Stimulated activated CD4-positive, alpha-beta T cell treated with anti-CD3 and anti-CD28 coated beads, TNF-alpha, amount 100 ng/mL, for 48 hours (primary cell): ENCODE data around the gene TBC1D4.
A peak's percentile ranks its signal among the peaks of the same experiment; 100 is the strongest.

Experiments used
- DNase-seq, 3 donors: peaks; one replicate each; pipeline ENCODE4 v3.0.0-alpha.2; 2020; ENCODE audit warnings: low read depth in 3 of 3

The TBC1D4 gene

GRCh38 chr13:75482070-75482819, at the start of gene TBC1D4:
Gene TBC1D4, minus strand, starts transcription at chr13:75482169. Its CDS starts 402 bp downstream, at chr13:75481767.
- DNase-seq: peak in 2 of 3 donors; percentile 32 to 52

DNA sequence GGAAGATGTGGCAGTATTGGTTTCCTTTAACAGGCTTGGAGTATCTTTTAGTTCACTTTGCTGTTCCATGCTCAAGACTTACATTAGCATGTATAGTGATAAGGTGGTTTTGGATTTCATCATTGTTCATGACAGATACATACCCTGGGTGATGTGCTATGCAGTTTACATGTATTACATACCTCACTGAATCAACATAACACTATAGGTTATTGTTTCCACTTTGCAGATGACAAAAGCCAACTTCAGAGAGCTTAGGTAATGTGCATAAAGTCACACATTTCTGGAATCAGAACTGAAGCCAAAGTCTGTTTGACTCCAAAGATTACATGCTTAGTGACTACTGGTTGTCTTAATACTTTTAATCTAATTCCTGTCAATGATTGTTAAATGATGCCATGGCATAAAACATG, 48.6 kb upstream of the TBC1D4 start:
- no peak for DNase-seq

- no peak for DNase-seq
Measured at GRCh38 chr13:75521956-75522355, 40.0 kb upstream of the TBC1D4 start.

- no peak for DNase-seq
Measured at GRCh38 chr13:75518439-75519088, 36.6 kb upstream of the TBC1D4 start.

- no peak for DNase-seq
Measured at GRCh38 chr13:75514080-75514995, 32.4 kb upstream of the TBC1D4 start.

DNA sequence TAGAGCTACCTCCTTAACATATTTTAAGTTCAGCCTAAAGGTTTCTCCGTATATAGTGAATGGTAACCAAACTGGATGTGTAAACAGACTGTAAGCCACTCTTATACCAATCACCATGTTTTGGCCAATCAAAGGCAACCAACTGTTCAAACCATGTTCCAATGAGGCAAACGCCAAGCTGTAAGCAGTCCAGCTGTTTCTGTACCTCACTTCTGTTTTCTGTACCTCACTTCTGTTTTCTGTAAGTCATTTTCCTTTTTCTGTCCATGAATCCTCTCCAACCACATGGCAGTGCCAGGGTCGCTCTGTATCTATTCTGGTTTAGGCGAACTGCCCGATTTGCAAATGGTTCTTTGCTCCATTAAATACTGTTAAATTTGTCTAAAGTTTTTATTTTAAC, 31.3 kb upstream of the TBC1D4 start:
- DNase-seq: no peak

GRCh38 chr13:75512253-75512652, 30.3 kb upstream of the TBC1D4 start:
- no peak for DNase-seq

DNA sequence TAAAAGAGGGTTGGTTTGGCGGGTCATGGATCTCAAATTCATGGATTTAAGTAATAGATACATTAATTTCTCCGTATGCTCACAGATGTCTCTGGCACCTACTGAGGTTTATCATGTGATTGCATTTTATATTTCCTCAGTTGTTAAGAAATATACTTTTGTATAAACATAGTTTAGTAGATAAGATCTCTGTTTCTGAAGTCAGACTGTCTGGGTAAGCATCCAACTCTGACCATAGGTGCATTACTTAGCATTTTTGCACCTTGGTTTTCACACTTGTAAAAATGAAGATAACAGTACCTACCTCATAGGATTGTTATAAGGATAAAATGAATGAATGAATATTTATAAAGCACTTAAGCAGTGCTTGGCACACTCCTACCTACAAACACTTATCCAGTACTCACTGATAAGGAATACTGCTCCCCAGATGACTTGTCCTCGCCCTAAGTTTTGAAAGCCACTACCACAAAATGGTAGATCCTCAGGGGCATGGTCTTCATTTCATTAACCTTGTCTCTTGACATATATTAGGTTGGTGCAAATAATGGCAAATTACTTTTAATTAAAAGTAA, 29.2 kb upstream of the TBC1D4 start:
- no peak for DNase-seq

DNA sequence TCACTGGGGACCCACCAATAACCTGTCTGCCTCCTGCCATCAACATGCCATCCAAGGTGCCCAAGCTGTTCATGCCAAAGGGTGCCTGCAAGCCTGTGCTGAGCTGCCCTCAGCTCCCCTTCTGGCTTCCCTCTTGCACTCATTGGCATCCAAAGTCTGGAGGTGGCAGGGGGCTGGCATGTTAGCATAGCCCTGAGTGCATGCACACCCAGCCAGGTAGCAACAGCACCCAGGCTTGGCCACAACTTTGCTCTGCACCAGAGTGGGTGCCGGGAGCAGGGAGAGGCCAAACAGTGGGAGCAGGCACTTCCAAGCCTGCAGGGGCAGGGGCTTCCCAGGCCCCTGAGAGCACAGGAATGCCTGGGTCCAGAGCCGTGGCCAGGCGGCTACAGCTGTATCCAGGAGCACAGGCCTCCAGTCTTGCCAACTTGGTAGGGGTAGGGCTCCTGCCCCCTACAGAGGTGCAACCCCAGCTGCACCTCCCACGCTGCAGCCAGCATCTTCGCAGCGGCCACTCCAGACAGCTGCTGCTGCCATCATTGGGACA, 26.1 kb upstream of the TBC1D4 start:
- no peak for DNase-seq

GRCh38 chr13:75507027-75508001, 25.3 kb upstream of the TBC1D4 start:
- no peak for DNase-seq

DNA sequence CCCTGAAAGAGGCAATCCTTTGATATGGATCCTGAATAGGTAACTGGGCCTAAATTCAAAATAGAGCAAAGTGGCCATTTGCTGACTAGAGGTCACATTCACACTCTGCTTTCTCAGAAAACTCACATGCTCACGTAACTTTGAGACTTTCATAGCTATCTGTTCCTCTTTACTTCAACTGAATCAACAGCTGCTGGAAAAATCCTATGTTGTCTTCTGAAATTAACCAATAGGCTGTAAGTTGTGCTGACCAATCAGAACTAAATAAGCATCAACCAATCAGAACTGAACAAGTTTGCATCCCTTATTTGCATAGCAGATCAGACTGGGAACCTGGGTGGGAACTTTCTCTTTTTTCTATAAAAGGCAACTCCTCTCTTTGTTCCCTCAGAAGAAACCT, 24.0 kb upstream of the TBC1D4 start:
- DNase-seq: no peak

- DNase-seq: no peak
Measured at GRCh38 chr13:75505327-75505726, 23.4 kb upstream of the TBC1D4 start.

DNA sequence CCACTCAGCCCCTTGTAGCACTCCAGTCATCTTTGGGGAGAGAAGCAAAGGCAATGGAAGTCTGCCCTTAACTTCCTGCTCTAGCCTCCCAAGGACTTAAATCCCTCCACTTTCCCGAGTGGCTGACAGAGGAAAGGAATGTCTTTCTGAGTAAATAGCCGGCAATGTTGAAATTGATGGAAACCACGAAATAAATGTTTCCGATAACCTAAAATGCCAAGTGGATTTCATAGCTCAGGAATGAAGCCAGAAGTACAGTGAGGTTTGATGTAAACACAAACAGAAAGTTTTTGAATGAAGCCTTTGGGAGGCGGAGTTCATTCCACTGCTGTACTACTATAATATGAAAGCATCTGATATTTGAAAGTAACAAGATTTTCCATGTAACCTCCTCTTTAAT, 14.0 kb upstream of the TBC1D4 start:
- no peak for DNase-seq

- DNase-seq: no peak
Measured at GRCh38 chr13:75494491-75494890, 12.5 kb upstream of the TBC1D4 start.

- DNase-seq: no peak
Measured at GRCh38 chr13:75493156-75493555, 11.2 kb upstream of the TBC1D4 start.

DNA sequence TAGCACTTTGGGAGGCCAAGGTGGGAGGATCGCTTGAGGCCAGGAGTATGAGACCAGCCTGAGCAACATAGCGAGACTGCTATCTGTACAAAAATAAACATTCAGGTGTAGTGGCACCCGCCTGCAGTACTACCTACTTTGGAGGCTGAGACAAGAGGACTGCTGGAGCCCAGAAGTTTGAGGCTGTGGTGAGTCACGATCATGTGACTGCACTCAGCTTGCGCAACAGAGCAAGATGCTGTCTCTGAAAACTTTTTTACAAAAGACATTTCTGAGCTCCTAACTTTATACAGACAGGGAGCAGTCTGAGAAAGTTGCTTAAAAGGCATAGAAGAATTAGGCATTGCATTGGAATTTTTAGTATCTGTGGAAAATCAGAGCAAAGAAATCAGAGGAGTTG, 10.4 kb upstream of the TBC1D4 start:
- no peak for DNase-seq

- DNase-seq: no peak
Measured at GRCh38 chr13:75491376-75491775, 9.4 kb upstream of the TBC1D4 start.

DNA sequence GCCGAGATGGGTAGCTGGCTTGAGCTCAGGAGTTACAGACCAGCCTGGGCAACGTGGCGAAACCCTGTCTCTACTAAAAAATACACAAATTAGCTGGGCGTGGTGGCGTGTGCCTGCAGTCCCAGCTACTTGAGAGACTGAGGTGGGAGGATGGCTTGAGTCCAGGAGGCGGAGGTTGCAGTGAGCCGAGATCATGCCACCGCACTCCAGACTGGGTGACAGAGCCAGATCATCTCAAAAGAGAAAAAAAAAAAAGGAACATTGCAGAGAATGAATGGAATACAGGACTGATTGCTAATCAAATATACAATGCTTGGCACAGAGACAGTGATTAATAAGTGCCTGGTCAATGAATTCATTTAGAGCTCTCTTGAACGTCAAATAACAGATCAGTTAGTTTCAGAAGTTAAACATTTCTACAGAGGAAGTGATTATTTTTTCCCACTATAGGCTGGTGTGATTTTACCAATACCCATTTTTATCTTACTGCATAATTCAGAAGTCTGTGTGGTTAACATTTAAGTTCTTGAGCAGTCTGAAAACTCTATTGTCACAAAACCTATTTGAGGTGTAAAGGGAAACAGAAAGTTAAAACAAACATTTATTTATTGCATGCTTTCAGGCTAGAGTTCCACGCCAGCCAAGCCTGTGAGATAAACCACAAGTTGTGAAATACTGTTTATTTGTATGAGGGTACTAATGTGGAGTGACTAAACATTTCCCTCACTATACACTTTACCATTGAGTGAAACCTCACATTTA, 7.7 kb upstream of the TBC1D4 start:
- no peak for DNase-seq

GRCh38 chr13:75486146-75487062, 4.4 kb upstream of the TBC1D4 start:
- no peak for DNase-seq
